ENCODE results near the gene ADCY2.

- TF ChIP-seq EP300 (IDR thresholded peaks at IDR 0.05) = no peak
- TF ChIP-seq CTCF (IDR thresholded peaks at IDR 0.05) = no peak
Observed at GRCh38 chr5:7398596-7399280, 2.8 kb downstream of the ADCY2 start.
